HG02610 (cell line): ENCODE data around the gene PPP1R26.
"Not testable (repeated sequence)": the region's sequence is repeated elsewhere in the genome, so short reads cannot be mapped to it uniquely, and the experiment has no call there.

Source experiments
- ATAC-seq: cut with Tn5 transposase; IDR thresholded peaks from one replicate; pipeline ENCODE4 v1.9.1; 2021; ENCODE audit warnings: mild to moderate bottlenecking, moderate library complexity; ENCODE audit not compliant: unreplicated experiment

The PPP1R26 gene, protein sequence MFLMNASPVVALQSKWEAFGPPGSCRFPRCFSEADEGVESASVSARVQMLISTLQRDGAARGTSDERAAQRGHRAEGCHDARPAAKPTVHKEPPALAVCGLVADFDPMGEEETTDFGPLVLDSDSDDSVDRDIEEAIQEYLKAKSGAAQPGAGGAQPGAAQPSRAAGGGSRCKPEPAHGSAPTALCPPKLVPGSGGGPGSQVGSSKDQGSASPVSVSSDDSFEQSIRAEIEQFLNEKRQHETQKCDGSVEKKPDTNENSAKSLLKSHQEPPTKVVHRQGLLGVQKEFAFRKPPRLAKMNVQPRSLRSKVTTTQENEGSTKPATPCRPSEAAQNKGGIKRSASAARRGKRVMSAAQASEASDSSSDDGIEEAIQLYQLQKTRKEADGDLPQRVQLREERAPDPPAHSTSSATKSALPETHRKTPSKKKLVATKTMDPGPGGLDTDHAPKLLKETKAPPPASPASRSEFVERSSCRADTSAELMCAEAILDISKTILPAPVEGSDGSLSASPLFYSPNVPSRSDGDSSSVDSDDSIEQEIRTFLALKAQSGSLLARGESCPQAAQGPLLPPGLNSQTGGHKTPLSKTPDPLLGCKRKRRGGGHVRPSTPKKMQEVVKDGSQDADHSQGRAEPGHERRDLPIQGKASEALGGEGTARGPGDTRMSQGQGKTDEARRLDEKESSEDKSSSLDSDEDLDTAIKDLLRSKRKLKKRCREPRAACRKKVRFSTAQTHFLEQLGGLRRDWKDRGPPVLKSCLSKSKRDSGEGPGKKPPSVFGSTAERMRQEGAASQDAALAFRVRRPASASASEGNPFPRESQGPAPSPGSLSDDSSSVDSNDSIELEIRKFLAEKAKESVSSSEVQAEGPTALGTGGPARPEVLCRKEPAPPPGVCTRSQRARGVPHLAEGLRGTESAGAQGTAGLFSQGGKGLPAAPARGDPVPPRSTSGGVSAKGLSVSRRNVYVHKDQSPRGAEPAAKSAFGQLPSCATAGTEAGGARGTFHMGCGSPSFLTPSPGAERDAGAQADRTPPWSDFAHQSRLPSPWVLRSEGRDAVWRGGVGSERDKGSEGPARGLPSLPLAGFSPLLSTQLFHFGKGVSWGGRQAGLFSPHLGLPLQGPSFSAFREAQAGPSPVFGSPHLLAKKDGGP (N-terminal part only)

DNA sequence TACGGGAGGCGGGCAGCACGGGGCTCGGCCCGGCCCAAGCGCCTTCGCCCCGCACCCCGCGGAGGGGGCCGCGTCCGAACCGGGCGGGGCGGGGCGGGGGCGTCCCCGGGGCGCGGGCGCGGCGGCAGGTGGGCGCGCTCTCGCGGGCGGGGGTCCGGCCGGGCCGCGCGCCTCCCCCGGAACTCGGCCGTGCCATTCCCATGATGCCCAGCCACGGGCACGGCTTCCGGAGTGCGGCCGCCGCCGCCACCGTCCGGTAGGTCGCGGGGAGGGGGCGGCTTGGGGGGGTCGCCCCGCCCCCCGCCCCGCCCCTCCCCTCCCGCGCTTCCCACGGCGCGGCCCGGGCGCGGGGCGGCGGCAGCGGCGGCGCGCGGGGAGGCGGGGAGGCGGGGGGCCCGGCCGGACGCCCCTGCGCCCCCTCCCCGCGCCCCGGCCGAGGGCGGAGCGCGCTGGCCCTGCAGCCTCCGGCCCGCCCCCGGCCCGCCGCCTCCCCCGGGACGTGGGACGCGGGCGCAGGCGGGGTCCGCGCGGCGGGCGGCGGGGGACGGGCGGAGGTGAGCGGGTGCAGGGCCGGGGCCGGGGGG lies at the start of gene PPP1R26:
TSS of gene PPP1R26 (plus strand) at position 314 of the 584 bp plus-strand sequence. CDS start 4,729 bp downstream, outside the sequence.
- no peak for ATAC-seq

DNA sequence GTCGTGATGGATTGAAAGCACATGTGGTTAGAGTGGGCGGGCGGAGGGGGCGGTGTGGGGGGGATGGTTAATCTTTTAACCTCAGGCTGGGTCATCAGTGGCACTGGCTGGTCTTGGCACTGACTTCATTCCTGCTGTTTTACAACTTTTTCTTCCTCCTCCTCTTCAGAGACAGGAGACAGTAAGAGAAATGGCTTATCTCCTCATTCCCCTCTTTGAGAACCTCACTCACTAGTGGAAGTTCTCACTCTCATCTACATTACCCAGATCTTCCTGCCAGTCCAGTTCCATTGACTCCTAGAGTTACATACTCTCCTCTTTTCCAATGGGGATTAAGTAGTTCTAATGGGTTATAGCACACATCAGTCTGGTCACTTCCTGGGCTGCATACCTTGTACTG lies 42.3 kb upstream of the PPP1R26 start:
- no peak for ATAC-seq

DNA sequence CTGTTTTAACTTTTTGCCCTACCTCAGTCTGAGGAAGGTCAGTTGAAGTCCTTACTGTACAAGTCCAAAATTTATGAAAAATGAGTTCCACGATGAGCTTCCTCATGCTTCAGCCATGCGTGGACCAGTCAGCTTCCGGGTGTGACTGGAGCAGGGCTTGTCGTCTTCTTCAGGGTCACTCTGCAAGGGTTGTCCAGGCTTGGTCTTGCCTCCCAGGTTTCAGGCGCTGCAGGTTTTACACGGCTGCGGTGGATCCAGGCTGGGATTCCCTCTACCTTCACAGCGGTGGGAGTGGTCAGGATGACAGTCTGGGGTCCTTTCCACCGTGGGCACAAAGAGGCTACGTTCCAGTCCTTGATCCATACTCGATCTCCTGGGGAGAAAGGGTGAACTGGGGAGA lies 41.9 kb upstream of the PPP1R26 start:
- ATAC-seq, result not testable (repeated sequence)

DNA sequence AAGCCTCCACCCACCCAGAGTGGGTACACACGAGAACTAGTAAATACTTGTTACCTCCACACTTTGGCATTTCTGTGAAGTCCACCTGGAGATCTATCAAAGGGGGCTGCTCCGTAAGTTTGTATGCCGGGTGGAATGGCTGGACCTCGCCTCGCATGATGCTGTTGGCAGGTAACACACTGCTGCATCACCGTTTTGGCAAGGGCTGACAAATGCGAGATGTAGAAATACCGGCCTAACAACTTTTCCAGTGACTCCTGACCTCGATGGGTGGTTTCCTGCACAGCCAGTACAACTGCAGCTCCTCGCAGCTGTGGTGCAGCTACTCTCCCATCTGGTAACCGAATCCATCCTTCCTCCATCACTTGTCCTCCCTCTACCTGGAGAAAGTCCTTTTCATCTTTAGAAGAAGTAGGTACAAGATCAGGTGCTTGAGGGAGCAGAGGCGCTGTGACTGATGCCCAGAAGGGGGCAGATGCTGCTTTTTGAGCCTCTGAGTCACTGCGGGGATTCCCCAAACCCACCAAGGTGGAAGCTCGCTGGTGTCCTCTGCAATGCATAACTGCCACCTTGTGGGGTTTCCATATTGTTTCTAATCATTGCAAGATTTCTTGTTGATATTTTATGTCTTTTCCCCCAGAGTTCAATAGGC lies 40.9 kb upstream of the PPP1R26 start:
- not testable (repeated sequence) for ATAC-seq

DNA sequence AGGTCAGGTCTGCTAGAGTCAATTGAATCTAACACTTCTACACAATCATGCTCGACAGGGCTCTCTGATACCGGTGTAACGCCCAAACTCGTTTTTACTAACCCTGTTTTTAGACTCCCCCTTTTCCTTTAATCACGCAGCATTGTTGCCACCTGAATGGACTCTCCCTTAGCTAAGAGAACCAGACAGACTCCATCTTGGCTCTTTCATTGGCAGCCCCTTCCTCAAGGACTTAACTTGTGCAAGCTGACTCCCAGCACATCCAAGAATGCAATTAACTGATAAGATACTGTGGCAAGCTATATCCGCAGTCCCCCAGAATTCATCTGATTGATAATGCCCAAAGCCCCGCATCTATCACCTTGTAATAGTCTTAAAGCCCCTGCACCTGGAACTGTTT lies 40.1 kb upstream of the PPP1R26 start:
- not testable (repeated sequence) for ATAC-seq

DNA sequence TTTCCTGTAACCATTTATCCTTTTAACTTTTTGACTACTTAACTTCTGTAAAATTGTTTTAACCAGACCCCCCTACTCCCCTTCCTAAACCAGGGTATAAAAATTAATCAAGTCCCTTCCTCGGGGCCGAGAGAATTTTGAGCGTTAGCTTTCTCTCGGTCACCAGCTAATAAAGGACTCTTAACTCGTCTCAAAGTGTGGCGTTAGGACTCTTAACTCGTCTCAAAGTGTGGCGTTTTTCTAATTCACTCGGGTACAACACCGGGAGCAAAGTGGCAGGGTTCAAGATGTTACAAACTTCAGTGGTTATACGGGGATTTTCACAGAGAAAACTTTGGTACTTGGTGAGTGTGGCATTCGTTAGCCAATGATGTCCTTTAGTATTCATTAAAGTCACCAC lies 39.7 kb upstream of the PPP1R26 start:
- no peak for ATAC-seq

DNA sequence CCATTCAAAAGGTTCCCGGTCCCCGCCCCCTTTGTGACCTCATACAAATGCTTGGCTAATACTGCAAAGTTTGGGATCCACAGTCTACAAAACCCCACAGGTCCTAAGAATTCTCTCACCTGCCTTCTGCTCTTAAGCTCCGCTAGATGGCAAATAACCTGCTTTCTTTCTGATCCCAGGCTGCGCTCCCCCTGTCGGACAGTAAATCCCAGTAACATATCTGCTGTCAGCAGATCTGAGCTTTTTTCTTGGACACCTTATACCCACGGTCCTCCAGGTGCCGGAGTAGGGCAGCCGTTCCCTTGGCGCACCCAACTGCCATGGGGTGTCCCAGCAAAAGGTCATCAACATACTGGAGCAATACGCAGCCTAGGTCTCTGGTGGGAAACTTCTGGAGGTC lies 39.0 kb upstream of the PPP1R26 start:
- ATAC-seq, result no peak

DNA sequence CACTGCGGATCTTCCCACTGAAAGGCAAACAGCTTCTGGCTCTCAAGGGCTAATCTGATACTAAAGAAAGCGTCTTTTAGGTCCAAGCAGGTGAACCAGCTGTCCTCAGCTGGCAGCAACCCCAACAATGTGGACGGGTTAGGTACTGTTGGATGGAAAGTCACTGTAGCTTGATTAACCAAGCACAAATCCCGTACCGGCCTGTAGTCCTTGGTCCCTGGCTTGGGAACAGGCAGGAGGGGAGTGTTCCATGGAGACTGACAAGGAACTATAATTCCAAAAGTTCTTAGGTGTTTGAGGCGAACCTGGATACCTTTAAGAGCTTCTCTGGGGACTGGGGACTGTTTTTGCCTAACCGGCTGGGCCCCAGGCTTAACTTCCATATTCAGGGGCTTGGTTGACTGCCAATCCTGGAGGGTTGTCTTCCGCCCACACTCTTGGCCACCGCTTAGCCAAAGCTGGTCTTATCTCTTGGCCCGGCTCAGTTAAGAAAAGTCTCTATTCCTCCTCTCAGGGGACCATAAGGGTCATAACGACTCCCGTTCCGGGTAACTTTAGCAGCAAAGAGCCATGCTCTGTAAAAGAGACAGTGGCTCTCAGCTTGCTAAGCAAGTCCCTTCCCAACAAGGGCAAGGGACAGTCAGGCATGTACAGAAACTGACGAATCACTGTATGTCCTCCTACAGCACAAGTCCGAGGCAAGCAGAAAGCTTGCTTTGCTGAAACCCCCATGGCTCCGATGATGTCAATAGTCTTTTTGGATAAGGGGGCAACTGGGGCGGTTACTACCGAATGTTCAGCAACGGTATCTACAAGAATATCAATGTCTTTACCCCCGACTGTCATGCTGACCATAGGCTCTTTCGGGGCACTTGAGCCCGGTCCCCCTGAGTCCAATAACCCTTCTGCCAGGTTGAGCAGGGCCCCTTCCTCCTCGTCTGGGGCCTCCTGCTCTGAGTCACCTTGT lies 38.2 kb upstream of the PPP1R26 start:
- not testable (repeated sequence) for ATAC-seq

DNA sequence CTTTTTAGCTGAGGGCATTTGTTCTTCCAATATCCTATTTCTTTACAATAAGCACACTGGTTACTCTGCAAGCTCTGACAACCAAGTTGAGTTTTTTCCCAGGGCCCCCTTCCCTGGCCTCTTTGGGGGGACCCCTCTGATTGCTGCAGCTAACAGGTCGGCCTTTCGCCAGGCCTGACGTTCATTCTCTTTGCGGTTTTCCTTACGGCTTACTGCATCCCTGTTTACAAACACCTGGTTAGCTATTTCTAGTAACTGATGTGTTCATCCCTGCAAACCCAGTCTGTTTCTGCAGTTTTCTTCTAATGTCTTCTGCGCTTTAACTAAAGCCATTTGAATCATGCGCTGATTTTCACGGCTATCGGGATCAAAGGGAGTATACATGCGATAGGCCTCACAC lies 37.5 kb upstream of the PPP1R26 start:
- no peak for ATAC-seq

DNA sequence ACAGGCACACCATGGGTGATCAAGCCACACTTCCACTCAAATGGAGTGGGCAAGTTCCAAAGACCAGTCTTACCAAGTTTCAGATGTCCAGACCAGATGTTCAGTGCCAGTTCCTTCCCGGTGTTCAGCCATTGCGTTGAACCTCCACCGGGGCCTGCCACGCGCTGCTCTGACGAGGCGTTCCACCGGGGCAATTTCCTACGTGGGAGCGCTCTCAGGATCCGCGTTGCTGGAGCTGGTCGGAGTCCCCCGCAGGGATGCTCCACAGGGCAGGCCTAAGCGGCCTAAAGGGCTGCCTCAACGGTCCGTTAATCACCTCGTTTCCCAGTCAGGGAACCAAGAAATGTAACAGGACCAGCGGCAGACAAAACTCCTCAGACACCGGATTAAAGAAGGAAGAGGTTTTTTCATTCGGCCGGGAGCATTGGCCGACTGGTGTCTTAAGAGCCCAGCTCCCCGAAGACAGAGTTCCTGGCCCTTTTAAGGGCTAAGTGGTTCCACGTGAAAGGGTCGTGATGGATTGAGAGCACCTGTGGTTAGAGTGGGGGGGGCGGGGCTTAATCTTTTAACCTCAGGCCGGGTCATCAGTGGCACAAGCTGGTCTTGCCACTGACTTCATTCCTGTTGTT lies 35.7 kb upstream of the PPP1R26 start:
- no peak for ATAC-seq

DNA sequence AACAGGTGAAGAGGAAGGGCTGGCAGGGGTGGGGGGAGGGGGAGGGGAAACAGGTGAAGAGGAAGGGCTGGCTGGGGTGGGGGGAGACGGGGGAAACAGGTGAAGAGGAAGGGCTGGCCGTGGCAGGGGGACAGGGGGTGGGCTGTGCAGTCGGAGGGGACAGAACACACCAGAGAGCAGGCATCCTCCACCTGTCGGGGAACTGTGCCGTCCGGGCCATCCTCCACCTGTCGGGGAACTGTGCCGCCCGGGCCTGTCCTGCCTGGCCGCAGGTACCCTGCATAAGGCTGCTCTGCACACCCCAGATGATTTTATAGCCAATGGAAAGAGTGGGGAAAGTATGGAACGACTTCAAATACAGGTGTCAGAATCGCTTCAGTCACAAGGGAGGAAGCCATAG lies 32.5 kb upstream of the PPP1R26 start:
- no peak for ATAC-seq

DNA sequence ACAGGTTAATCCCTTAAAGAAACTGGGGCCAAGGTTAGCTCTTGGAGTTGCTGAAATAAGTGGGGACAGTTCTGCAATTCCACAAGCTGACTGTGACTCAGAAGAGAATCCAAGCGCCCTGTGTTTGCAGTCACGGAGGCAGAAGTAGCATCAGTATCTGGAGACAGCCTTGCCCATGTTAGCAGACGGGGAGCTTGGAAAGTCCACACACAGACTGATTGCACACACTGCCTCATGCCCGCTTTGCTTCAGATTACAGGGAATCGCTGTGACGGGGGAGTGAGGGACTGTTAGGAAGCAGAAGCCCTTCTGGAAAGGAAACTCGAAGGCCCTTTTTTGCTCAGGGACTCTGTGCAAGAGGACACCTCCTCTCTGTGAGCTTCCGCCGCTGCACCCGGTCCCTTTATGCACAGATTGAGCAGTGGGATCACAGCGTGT lies 30.9 kb upstream of the PPP1R26 start:
- ATAC-seq, result no peak

DNA sequence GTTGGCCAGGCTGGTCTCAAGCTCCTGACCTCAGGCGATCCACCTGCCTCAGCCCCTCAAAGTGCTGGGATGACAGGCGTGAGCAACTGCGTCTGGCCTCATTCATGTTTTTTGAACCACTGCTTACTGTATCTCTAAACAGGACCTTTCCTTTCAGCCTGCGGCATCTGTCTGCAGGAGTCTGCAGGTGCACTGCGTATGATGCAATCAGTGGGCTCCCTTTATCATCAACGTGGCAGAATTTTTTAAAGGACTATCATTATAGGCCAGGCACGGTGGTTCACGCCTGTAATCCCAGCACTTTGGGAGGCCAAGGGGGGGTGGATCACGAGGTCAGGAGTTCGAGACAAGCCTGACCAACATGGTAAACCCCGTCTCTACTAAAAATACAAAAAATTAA lies 30.1 kb upstream of the PPP1R26 start:
- ATAC-seq, result not testable (repeated sequence)

DNA sequence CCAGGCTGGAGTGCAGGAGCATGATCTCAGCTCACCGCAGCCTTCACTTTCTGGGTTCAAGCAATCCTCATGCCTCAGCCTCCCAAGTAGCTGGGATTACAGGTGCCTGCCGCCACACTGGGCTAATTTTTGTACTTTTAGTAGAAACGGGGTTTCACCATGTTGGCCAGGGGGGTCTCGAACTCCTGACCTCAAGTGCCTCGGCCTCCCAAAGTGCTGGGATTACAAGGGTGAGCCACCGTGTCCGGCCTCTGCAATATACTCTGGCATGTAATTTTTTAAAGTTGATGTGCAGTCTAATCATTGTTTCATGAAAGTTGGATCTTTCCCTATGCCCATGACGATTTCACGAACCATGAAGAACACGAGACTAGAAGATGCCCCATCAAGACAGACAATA lies 28.6 kb upstream of the PPP1R26 start:
- no peak for ATAC-seq

DNA sequence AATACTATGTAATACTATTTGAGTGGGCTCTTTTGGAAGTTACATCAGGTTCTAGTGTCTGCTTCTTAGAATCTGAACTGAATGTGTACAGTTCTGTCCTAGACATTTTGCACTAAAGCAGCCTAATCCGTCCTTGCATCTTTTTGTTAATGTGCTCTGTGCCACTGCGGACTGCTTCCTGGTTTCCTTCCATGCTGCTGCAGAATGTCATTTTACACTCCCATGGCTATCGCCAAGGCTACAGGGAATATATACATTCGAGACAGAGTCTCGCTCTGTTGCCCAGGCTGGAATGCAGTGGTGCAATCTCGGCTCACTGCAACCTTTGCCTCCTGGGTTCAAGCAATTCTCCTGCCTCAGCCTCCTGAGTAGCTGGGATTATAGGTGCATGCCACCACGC lies 27.7 kb upstream of the PPP1R26 start:
- ATAC-seq, result not testable (repeated sequence)

DNA sequence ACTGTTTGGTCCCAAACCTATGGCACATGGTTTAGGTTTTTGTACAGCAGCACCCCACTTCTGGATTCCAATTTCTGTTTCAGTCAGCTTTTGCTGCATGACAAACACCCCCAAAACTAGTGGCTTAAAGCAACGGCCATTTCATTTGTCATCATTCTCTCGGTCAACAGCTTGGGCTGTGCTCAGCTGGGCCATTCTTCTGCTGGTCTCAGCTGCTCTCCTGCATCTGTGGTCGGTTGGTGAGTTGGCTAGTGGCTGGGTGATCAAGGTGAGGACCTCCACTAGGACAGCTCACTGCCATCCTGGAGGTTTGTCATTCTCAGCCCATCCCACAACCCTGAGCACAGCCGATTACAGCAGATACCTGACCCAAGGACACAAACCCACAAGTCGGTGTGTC lies 24.8 kb upstream of the PPP1R26 start:
- ATAC-seq, result no peak

DNA sequence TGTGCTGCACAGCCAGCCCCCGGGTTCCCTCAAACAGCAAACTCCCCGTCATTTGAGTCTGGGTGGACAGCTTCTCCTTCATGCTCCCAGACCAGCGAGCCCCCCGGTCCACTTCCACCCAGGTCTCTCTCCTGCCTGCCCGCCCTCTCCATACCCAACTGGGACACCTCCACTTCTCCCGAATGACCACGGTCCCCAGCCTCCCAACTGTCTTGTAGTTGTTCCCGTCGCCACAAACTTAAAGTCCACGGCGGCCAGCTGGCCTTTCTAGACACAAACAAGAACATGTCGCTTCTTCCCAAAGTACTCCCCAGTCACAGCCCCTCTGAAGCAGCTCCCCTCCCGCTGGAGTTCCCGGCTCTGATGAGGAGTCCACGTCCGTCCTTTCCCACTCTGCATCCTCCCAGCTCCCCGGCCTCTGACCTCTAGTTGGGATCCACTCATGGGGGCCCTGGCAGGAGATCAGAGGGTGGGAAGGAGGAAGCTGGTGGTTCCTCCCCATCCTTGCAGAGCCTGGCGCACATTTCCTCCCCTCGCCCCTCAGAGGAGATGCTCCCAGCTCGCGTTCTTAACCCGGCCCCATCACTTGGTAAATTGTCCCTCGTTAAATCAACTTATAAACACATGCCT lies 24.1 kb upstream of the PPP1R26 start:
- ATAC-seq, result no peak

DNA sequence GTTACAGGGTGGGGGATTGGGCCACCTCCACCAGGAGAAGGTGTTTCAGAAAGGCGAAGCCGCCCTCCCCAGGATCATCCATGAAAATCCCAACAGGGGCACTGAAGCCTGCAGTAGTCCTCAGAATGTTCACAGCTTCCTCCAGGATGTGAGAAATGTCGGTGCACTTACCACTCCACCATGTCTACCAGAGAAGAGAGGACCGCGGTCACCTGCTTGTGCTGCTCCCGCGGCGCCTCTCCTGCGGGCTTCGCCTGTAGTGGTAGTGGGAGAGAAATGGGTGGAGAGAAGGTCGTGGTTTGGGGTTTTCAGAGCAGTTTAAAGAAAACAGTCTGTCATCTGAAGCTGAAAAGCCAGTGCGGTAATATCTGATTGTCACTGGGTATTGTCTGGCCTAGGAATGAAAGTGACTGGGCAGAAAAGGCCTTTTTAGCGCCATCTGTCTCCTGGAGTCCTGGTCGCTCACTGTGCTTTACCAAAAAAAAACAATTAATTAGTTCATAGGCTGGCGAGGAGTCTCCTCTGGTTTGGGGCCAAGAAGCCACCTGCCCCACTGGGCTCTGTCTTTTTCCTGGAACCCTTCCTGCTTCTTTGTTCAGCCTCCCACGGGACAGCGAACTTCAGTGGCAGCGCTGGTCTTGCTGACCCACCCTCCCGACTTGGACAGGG lies 23.0 kb upstream of the PPP1R26 start:
- ATAC-seq, result no peak
